ENCODE measurements around the gene PHKG1.
"Not testable (repeated sequence)": the region's sequence is repeated elsewhere in the genome, so short reads cannot be mapped to it uniquely, and the experiment has no call there.

DNA sequence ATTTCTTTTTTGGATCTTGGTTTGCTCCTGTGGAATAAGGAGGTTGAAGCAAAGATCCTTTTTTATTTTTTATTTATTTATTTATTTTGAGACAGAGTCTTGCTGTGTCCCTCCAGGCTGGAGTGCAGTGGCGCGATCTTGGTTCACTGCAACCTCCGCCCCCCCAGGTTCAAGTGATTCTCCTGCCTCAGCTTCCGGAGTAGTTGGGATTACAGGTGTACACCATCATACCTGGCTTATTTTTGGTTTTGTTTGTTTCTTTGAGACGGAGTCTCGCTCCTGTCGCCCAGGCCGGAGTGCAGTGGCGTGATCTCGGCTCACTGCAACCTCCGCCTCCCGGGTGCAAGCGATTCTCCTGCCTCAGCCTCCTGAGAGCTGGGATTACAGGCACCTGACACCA lies 26.4 kb downstream of the PHKG1 start:
- TF ChIP-seq, protein P1, sequence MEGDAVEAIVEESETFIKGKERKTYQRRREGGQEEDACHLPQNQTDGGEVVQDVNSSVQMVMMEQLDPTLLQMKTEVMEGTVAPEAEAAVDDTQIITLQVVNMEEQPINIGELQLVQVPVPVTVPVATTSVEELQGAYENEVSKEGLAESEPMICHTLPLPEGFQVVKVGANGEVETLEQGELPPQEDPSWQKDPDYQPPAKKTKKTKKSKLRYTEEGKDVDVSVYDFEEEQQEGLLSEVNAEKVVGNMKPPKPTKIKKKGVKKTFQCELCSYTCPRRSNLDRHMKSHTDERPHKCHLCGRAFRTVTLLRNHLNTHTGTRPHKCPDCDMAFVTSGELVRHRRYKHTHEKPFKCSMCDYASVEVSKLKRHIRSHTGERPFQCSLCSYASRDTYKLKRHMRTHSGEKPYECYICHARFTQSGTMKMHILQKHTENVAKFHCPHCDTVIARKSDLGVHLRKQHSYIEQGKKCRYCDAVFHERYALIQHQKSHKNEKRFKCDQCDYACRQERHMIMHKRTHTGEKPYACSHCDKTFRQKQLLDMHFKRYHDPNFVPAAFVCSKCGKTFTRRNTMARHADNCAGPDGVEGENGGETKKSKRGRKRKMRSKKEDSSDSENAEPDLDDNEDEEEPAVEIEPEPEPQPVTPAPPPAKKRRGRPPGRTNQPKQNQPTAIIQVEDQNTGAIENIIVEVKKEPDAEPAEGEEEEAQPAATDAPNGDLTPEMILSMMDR (IDR thresholded peaks at IDR 0.05): not testable (repeated sequence)
- not testable (repeated sequence) for TF ChIP-seq ZFX (IDR thresholded peaks at IDR 0.05; ENCODE audit: borderline replicate concordance)
